NCI-H226 (cell line): ENCODE data around the gene MSN.
A peak's percentile ranks its signal among the peaks of the same experiment; 100 is the strongest.
"Not testable (repeated sequence)": the region's sequence is repeated elsewhere in the genome, so short reads cannot be mapped to it uniquely, and the experiment has no call there.

ENCODE experiments used
- DNase-seq: peaks from one replicate; pipeline ENCODE4 v3.0.0-alpha.2; 2015

MSN gene

DNA sequence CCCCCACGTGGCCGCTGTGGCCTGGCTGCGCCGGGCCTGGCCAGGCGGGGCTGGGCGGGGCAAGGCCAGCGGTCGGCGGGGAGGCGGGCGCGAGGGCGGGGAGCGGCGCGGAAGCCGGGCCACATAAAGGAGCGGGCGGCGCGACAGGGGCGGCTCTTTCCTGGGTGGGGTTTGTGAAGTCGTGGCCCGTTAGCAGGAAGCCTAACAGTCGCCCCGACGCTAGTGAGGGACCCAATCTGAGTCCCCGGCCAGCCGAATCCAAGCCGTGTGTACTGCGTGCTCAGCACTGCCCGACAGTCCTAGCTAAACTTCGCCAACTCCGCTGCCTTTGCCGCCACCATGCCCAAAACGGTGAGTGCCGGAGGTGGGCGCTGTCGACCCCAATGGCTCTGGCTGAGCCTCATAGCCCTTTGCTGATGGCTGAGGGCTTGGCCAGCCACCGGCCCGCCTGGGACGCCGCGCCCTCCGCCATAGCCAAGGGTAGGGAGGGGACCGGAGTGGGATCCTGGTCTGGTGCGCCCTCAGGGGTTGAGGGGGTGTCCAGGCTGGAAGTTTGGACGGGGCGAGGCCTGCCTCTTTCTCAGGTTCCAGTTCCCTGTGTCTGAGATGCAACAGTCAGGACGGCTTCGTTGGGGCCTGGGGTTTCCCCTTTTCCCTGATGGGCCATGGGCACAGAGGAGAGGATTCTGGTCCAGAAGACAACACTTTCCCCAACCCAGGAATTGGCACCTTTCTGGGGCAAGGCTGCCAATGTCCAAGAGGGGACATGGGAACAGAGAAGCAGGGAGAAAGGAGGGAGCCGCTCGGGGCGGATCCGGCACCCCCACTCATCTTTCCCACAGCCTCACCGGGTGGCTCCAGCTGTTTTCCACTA is at the start of gene MSN:
Gene MSN (plus strand): TSS at position 152 of the 874 bp plus-strand sequence. CDS start 188 bp downstream, at position 340.
- DNase-seq = peak; percentile 46

DNA sequence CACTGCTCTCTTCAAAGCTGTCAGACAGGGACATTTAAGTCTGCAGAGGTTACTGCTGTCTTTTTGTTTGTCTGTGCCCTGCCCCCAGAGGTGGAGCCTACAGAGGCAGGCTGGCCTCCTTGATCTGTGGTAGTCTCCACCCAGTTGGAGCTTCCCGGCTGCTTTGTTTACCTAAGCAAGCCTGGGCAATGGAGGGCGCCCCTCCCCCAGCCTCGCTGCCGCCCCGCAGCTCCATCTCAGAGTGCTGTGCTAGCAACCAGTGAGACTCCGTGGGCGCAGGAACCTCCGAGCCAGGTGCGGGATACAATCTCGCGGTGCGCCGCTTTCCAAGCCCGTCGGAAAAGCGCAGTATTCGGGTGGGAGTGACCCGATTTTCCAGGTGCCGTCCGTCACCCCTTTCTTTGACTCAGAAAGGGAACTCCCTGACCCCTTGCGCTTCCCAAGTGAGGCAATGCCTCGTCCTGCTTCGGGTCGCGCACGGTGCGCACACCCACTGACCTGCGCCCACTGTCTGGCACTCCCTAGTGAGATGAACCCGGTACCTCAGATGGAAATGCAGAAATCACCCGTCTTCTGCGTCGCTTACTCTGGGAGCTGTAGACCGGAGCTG is 47.3 kb upstream of the MSN start:
- DNase-seq = not testable (repeated sequence)

DNA sequence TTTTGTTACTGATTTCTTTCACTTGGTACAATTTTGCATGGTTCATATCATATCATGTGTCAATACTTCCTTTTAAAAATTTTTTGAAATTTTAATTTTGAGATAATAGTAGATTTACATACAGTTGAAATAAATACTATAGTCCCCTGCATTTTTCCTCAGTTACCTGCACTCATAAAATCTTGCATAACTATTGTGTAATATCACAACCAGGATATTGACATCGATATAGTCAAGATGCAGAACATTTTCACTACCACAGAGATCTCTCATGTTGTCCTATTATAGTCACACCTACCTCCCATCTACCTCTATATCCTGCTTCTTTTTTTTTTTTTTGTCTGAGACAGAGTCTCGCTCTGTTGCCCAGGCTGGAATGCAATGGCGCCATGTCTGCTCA is 36.7 kb upstream of the MSN start:
- no peak for DNase-seq

DNA sequence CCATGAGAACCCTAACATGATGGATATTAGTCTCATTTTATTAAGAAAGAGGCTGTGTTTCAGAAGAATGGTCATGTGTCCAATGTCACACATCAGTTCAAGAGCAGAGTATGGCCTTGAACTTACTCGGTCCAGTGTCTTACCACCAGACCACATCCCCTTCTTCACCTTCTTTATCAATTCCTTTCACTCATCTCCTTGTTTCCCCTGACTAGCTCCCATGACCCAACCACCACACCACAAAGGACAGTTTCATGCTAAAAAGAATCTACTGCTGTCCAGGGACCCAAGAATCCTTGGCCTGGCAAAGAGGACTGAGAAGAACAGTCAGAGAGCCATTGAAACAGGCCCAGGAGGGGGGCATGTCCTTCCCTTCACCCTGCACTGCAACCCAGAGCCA is 33.6 kb upstream of the MSN start:
- no peak for DNase-seq

DNA sequence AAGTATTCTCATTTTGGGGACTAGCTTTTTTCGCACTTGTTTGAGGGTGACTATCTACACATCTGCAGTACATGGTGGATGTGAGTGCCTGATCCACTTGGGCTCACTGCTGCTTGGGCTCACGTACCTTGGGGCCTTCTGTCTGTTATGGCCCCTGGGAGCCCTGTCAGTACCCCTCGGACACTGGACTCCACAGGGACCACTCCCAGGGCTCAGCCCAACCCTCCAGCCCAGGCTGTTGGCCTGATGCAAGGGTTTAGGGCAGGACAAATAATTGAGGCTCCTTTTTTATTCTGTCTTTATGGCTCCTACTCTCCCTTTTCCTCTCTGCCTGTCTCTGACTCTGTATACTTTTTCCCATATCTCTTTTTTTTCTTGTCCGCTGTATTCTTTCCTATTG is 32.7 kb upstream of the MSN start:
- DNase-seq = no peak

DNA sequence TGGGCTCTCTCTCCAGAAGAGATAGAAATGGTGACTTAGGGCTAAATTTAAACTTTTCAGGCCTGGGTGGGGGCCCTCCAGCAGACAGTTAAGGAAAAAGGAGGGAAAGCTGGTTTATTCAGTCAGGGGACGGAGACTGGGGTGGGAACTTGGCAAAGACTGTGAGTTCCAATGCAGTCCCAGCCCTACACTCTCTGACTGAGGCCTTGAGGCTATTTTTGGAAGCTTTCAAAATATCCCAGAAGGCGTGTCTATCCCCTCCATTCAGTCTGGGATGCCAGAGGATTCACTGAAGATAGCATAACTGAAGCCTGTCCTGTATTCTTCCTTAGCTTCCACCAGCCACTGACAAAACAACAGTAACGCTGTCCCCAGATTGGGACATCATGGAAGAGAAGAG is 32.1 kb upstream of the MSN start:
- no peak for DNase-seq

DNA sequence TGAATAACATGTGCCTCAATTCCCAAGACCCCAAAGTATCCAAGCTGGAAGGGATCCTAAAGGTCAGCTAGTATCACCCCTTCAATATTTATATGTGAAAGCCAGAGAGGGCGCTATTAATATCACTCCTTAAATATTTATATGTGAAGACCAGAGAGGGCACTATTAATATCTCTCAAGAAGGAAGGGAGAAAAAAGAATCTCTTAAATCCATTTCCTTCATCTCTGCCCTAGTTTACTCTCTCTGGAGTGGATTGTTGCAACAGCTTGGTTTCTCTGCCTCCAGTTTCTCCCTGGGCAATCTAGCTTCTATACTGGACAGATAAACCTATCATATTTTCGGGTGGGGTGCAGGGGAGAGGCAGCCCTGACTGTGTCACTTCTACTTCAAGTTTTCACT is 31.6 kb upstream of the MSN start:
- no peak for DNase-seq

DNA sequence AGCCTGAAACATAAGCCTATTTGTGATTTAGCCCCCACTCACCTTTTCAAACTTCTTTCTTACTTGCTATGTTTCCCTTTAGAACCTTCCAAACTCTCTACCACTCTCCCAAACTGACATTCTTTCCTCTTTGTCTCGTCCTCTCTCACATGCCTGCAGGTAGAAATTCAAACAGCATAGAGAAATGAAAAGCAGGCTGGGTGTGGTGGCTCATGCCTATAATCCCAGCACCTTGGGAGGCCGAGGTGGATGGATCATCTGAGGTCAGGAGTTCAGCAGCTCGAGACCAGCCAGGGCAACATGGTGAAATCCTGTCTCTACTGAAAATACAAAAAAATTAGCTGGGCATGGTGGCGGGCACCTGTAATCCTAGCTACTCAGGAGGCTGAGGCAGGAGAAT is 31.2 kb upstream of the MSN start:
- not testable (repeated sequence) for DNase-seq

DNA sequence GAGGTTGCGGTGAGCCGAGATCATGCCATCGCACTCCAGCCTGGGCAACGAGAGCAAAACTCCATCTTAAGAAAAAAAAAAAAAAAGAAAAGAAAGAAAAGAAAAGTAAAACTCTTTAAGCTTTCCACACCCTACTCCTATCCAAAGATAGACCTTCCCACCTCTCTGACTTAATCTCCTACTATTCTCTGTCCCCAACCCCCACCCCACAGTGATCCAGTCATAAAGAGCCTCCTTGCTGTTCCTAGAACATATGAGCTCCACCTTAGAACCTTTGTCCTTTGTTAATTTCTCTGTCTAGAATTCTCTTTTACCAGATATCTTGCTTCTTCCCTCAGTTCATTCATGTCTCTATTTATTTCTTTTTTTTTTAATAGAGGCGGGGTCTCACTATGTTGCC is 30.1 kb upstream of the MSN start:
- DNase-seq = no peak

DNA sequence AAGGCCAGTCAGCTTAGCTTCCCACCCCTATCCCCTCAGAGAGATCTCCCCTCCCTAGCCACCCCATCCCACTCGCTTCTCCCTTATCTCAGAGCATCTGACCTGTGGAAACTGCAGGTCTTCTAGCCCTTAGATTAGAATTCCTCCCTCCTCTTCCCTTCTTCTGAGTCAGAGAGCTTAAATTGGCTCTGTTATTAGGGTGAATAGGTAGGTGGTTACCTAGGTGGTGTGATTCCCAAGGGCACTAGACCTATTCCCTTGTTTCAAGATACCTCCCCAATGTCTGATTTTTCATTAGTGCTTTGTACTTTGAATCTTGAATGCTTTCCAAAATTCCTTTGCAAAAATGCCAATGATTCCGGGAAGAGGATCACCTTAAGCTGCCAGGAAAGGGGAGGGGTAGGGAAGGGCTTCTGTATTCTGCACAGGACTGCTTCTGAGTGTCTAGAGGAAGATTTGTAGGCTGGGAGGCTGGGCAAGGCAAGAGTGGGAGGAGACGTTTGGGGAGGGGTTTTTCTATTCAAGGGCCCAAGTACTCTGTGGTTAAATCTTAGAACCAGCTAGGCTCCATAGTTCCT is 24.5 kb upstream of the MSN start:
- DNase-seq = peak; percentile 53

DNA sequence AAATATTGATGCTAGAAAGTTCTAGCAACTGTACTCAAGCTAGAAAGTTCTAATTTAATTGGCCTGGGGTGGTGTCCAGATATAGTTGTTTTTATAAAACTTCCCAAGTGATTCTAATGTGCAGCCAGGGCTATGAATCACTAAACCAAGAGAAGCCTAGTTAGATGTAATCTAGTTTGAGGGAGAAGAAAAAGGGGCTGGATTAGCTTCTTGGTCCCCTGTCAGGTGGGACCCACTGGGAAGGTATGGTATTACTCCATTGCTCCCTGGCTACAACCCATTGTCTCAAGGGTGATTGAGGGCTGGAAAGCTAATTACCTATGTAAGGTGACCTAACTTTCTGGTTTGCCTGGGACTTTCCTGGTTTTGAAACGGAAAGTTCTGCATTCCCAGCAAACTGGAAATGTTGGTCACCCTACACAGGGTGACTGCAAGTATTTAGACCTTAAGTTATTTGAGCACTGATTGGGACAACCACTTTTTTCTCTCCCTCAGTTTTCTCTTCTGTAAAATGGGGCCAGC is 23.9 kb upstream of the MSN start:
- DNase-seq = peak; percentile 17

DNA sequence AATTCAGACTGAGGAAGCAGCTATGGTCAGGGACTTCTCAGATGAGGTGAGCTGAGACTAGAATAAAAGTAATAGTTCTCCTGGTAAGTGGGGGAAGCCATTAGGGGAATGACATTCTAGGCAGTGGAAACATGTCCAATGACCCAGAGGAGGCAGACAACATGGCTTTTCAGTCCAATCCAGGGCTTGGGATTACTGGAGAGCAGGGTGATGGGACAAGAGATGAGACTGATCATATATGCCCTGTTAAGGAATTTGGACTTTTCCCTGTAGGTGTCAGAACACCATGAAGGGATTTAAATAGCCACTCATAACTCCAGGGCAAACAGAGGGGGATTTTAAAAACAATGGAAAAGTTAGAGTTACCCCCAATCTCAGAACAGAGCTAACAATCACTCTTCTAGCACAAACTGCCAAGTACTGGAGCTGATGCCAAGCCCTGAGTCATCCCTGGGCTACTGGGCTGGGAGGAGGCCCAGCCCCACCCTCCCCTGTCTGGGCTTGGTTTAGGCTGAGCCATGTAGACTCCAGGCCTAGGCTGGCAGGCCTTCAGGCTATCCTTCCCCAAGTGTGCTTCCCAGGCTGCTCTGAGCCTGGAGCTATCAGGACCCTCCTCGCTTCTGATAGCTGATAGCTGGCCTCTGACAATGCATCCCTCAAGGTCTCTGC is 22.7 kb upstream of the MSN start:
- peak; percentile 77 for DNase-seq

DNA sequence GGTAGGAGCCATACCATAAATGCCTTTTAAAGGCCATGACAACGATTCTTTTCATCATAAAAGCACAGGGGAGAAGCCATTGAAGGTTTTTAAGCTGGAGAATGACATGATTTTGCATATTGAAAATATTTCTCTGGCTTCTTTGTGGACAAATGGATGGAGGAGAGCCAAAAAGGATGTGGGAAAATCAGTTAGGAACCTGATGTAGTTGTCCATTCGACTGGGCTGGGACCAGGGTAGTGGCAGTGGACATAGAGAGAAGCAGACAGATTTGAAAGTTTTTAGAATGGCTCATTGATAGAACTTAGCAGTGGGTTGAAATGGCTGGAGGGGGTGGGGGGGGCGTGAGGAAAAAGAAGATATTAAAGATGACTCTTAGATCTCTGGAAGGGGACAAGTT is 19.7 kb upstream of the MSN start:
- DNase-seq = no peak

DNA sequence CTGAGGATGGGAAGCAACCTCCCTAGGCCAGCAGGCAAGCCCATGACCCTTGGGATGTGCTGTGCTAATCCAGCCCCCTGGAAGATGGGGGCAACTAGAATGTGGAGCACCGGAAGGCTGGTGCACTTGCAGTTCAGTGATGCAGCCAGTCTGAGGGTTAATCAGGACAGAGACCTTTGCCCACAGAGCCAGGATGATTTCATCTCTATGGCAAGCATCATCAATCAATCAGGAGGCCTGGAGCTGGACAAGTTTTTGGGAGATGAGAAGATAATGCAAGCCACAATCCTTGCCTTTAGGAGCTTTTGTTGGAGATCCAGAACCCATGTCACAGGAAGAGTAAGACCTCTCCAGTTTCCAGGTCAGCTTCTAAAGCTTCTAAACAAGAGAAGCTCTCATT is 15.4 kb upstream of the MSN start:
- DNase-seq = no peak

DNA sequence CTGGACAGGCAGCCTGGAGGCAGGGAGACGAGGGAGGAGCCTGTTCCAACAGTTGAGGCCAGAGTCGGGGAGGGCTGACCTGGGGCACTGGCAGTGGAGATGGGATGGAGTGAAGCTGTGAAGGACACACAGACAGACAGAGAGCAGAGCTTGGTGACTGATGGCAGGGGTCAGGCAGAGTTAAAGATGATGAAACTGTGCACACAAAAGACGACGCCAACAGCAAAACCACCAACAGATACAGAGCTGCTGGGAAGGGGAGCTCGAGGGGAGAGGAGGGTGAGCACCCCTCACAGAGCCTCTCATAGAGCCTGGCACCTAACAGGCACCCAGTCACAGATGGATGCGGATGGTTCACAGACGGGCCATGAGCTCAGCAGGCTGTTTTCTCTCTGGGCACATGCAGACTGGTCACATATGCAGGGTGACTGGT is 10.4 kb upstream of the MSN start:
- not testable (repeated sequence) for DNase-seq

DNA sequence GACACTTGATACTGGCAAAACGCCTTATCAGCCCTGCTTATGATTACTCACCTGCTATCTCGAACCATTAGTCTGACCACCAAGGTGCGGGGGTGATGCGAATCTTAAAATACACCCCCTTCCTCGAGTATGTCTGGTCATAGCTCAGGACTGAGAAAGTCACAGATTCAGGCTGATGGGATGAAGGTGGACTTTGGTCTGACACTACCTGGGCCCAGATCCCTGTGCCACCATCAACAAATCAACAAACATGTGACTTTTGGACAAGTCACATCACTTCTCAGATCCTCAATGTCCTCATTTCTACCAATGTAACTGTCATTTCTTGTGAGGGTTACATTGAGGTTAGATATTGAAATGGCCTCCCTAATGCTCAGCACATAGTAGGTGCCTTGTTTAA is 9.8 kb upstream of the MSN start:
- DNase-seq = no peak

DNA sequence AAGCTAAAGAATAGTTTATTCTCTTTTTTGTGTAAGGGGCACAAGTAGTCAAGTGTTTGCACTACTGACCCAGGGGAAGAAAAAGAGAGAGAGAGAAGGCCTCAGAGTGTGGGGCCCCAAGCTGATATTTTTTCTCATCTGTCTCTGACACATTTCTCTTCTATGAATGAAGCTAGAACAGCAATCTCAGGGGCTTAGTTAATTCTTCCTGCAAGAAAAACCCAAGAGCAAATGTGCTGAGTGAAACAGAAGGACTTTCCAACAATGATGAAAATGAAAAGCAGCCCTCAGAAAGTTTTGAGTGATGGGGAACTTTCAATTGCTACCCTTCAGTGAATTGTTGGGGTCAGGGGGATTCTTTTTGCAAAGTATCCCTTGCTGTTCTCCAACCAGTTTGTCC is 9.2 kb upstream of the MSN start:
- no peak for DNase-seq

DNA sequence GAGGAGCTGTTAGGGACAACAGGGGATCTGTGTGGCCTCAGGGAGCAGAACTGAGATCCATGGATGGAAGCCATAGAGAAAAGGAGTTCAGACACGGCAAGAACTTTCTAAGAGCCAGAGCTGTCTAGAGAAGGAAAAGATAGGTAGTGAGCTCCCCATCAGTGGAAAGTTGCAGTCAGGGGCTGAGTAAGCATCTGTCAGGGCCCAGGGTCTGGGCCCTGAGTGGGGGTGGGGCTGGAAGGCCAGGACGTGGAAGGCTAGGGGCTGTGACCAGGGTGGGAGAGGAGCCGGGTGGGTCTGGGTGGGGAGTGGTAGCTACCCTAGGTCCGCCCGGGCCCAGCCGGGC is 324 bp upstream of the MSN start:
- no peak for DNase-seq

DNA sequence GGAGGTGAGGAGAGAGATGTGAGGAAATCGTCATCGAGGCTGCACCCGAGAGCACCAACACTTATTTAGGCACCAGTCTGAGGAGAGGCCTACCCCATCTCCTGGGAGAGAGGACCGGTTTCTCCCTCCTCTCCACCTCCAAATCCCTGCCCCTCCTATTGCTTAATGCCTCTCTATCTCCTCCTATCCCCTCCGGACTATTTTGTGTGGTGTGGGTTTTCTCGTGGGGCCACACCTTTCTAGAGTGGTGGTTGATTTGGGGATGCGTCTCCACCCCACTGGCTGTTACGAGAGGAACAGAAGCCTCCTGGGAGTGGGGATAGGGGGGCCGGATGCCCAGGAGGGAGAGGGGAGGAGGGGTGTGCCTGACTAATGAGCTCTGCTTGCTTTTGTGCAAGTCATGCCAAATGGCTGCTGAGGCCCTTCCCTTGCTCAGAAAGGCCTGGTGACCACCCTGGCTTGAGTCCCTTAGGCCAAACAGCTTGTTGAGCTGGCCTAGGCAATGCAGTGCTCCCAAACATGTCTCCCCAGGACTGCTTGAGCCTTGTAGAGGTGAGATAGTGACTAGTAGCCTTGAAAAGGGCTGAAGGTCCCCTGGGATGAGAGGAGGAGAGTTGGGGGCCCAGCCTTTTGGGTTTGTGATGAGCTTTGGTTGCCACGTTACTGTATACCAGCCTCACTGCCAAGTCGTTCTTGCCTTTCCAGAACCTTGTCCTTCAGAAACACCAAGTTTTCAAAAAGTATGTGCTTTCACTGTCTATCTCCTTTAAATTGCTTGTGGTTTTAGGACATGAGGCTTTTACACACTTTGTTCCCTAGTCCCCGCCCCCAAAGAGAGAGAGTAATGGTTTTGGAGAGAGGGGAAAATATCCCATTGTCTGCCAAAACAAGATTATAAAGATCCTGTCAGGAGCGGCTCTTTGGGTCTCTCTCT is 1.2 kb downstream of the MSN start:
- peak; percentile 84 for DNase-seq

DNA sequence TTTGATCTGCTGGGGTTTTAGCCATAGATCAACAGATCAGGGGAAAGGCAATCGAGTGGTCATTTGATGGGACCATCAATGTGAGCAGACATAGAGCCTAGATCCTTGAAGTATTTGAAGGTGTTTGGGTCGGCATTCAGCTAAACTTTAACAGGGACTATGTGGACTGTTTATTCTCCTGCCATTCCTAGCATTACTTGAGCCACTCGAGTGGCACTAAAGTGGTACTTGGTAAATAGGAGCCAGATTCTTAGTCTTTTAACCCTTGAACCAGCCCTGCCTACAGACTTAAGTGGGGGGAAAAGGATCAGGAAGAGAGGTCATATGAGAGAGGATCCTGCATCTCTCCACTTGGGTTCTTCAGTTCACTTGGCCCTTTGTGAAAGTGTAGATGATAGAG is 3.8 kb downstream of the MSN start:
- no peak for DNase-seq

DNA sequence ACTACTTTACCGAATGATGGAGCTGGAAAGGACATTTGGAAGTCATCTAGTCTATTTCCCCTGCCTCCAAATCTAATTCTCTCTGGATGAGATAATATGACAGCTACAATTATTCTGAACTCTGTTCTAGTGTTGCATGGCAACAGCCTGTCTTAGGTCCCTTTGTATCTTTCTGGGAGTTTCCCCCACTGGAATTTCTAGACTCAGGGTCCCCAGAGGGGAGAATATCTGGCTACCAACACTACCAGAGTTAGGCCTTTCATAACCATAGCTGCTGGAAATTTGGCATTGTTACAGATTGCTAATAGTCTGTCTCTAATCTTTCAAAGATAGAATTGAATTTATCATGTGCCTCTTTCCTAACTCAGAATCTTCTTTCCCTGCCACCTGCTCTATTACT is 4.5 kb downstream of the MSN start:
- peak; percentile 12 for DNase-seq

DNA sequence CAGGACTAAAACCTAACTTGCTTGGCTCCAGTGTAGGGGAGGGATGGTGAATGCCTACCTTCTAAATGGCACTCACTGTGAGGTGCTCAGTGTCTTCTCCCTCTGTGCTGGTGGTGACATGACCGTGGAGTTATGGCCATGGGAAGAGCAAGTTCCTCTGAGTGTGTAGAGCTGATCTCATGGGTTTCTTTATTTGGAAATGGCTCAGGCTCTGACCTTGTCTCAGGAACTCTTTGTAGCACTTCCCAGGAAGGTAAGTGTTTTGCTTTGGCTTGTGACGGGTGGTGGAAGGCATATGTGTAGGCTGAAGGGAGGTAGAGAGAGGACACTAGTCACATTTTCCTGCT is 6.4 kb downstream of the MSN start:
- no peak for DNase-seq
